K562 (cell line): ENCODE data around the gene SYPL2.

ENCODE experiments used
- BACH1 ChIP-seq: fragments of 200-800 bp; sonication (Bioruptor generic); IDR thresholded peaks from 2 replicates; pipeline ENCODE4 v1.6.1; 2016; ENCODE audit warnings: missing genetic modification characterization, missing compliant biosample characterization
- CHD2 ChIP-seq: IDR thresholded peaks from 2 replicates; pipeline ENCODE4 v1.6.1; 2011; ENCODE audit warnings: low read depth, low read length
- GABPB1 ChIP-seq: sonication (generic); formaldehyde crosslinking; IDR thresholded peaks from 2 replicates; pipeline ENCODE4 v1.8.0; 2022; ENCODE audit warnings: mild to moderate bottlenecking, missing genetic modification reagents
- NCOA2 ChIP-seq, 2 experiments: fragments of 450-650 bp; IDR thresholded peaks; 2 replicates each; pipeline ENCODE4 v1.6.1; 2018; ENCODE audit warnings: mild to moderate bottlenecking in 2 of 2, moderate library complexity in 1 of 2; ENCODE audit not compliant: partially characterized antibody in 2 of 2
- NR2C1 ChIP-seq, 2 experiments: fragments of 450-650 bp; IDR thresholded peaks; 2 replicates each; pipeline ENCODE4 v1.6.1; 2017; ENCODE audit warnings: mild to moderate bottlenecking in 2 of 2, antibody characterized with exemption in 1 of 2, inconsistent platforms in 1 of 2, missing compliant biosample characterization in 1 of 2, missing genetic modification characterization in 1 of 2
- POLR2A ChIP-seq: fragments of 450-650 bp; conservative IDR thresholded peaks from 2 replicates; pipeline ENCODE4 v1.6.1; 2016
- U2AF2 ChIP-seq: fragments of 200-400 bp; formaldehyde crosslinking; optimal IDR thresholded peaks from 2 replicates; pipeline ENCODE3; 2017; ENCODE audit warnings: low read depth, mild to moderate bottlenecking, low read length
- ZFP1 ChIP-seq: fragments of 450-650 bp; formaldehyde crosslinking; IDR thresholded peaks from 2 replicates; pipeline ENCODE4 v1.4.0; 2020; ENCODE audit warnings: mild to moderate bottlenecking, mixed read lengths
- TF ChIP-seq, protein P1 (sequence below): fragments of 450-650 bp; conservative IDR thresholded peaks from 2 replicates; pipeline ENCODE4 v1.6.1; 2016; ENCODE audit warnings: missing genetic modification characterization, low read depth, mild to moderate bottlenecking, control low read depth, missing compliant biosample characterization
- TF ChIP-seq, protein P2 (sequence below): IDR thresholded peaks from 2 replicates; pipeline ENCODE4 v1.6.1; 2011; ENCODE audit not compliant: insufficient read length; ENCODE audit errors: extremely low read depth
- TF ChIP-seq, protein P3 (sequence below), 3 experiments: IDR thresholded peaks in 2 of 3; conservative IDR thresholded peaks in 1 of 3; 2 replicates each; pipeline ENCODE4 v1.5.1; 2011 to 2012; ENCODE audit warnings: low read length in 3 of 3, mild to moderate bottlenecking in 3 of 3, control low read depth in 2 of 3, improper control_type of control experiment in 1 of 3, inconsistent platforms in 1 of 3, low read depth in 1 of 3, mixed read lengths in 1 of 3, moderate library complexity in 1 of 3; ENCODE audit not compliant: insufficient read depth in 2 of 3
- TF ChIP-seq, protein P4 (sequence below): fragments of 450-650 bp; IDR thresholded peaks from one replicate; pipeline ENCODE4 v1.6.1; 2018; ENCODE audit warnings: mild to moderate bottlenecking, moderate library complexity; ENCODE audit not compliant: partially characterized antibody

DNA sequence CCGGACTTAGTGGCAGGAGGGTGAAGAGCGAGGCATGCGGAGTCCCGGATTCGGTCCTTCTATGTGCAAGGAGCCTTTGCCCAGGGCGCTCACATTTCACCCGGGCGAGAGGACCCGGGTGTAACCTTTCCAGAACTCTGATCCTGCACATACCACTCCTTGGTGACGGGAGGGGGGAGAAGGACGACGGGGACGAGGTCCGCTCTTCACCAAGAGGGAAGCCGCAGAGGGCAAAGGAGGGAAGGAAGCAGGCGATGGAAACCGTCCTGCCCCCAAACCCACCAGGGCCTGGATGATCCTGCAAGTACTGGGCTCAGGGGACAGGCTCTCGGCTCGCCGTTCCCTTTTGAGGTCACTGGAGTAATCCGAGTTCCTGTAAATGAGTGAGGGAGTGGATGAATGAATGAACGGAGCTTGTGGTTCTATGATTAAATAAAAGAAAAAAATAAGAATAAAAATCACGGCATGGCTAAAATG, 993 bp downstream of the SYPL2 start:
- TF ChIP-seq, protein P1, sequence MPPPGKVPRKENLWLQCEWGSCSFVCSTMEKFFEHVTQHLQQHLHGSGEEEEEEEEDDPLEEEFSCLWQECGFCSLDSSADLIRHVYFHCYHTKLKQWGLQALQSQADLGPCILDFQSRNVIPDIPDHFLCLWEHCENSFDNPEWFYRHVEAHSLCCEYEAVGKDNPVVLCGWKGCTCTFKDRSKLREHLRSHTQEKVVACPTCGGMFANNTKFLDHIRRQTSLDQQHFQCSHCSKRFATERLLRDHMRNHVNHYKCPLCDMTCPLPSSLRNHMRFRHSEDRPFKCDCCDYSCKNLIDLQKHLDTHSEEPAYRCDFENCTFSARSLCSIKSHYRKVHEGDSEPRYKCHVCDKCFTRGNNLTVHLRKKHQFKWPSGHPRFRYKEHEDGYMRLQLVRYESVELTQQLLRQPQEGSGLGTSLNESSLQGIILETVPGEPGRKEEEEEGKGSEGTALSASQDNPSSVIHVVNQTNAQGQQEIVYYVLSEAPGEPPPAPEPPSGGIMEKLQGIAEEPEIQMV (tag), result no peak
- no peak for TF ChIP-seq GABPB1 (CRISPR knock-in tag)
- TF ChIP-seq, protein P2, sequence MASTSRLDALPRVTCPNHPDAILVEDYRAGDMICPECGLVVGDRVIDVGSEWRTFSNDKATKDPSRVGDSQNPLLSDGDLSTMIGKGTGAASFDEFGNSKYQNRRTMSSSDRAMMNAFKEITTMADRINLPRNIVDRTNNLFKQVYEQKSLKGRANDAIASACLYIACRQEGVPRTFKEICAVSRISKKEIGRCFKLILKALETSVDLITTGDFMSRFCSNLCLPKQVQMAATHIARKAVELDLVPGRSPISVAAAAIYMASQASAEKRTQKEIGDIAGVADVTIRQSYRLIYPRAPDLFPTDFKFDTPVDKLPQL, result no peak
- no peak for TF ChIP-seq NCOA2 (IDR thresholded peaks at IDR 0.05; ENCODE audit: partially characterized antibody in 2 of 2)
- TF ChIP-seq U2AF2, result no peak
- TF ChIP-seq POLR2A, result no peak
- TF ChIP-seq, protein P3, sequence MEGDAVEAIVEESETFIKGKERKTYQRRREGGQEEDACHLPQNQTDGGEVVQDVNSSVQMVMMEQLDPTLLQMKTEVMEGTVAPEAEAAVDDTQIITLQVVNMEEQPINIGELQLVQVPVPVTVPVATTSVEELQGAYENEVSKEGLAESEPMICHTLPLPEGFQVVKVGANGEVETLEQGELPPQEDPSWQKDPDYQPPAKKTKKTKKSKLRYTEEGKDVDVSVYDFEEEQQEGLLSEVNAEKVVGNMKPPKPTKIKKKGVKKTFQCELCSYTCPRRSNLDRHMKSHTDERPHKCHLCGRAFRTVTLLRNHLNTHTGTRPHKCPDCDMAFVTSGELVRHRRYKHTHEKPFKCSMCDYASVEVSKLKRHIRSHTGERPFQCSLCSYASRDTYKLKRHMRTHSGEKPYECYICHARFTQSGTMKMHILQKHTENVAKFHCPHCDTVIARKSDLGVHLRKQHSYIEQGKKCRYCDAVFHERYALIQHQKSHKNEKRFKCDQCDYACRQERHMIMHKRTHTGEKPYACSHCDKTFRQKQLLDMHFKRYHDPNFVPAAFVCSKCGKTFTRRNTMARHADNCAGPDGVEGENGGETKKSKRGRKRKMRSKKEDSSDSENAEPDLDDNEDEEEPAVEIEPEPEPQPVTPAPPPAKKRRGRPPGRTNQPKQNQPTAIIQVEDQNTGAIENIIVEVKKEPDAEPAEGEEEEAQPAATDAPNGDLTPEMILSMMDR (IDR thresholded peaks at IDR 0.05 in 2 of 3, conservative IDR thresholded peaks at IDR 0.05 in 1 of 3; ENCODE audit: insufficient read depth in 2 of 3, low read depth in 1 of 3, low read length in 3 of 3), result no peak
- TF ChIP-seq, protein P4, sequence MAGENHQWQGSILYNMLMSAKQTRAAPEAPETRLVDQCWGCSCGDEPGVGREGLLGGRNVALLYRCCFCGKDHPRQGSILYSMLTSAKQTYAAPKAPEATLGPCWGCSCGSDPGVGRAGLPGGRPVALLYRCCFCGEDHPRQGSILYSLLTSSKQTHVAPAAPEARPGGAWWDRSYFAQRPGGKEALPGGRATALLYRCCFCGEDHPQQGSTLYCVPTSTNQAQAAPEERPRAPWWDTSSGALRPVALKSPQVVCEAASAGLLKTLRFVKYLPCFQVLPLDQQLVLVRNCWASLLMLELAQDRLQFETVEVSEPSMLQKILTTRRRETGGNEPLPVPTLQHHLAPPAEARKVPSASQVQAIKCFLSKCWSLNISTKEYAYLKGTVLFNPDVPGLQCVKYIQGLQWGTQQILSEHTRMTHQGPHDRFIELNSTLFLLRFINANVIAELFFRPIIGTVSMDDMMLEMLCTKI, result no peak
- no peak for TF ChIP-seq BACH1 (tag)
- no peak for TF ChIP-seq NR2C1 (IDR thresholded peaks at IDR 0.05)
- no peak for TF ChIP-seq NR2C1 (tag; IDR thresholded peaks at IDR 0.05)
- TF ChIP-seq ZFP1 (CRISPR knock-in tag), result no peak
- no peak for TF ChIP-seq CHD2
